T-helper 22 cell (primary cell): ENCODE results near the gene METRNL.
"Not testable (repeated sequence)": the region's sequence is repeated elsewhere in the genome, so short reads cannot be mapped to it uniquely, and the experiment has no call there.

Experiments
- DNase-seq: peaks from one replicate; pipeline ENCODE4 v3.0.0-alpha.2; 2020; ENCODE audit warnings: low read depth

METRNL gene, protein sequence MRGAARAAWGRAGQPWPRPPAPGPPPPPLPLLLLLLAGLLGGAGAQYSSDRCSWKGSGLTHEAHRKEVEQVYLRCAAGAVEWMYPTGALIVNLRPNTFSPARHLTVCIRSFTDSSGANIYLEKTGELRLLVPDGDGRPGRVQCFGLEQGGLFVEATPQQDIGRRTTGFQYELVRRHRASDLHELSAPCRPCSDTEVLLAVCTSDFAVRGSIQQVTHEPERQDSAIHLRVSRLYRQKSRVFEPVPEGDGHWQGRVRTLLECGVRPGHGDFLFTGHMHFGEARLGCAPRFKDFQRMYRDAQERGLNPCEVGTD

DNA sequence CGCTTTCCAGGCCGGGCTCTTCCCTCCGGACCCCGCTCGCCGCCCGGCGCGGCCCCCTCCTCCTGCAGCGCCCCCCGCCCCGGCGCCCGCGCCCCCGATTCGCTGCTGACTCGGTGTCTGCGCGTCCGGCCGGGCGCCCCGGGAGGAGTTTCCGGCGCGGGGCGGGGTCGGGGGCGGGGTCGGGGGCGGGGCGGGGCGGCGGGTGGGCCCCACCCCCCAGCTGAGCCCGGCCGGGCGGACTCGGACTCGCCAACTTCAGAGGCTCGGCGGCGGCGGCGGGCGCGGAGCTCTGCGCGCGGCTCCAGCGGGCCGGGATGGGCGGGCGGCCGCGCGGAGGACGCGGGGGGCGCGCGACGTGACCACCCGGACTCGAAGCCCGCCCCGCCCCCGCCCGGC lies at the start of gene METRNL:
METRNL (plus strand) TSS at position 258 of the 396 bp plus-strand sequence. CDS start 207 bp downstream, outside the sequence.
- DNase-seq = peak; percentile 32

DNA sequence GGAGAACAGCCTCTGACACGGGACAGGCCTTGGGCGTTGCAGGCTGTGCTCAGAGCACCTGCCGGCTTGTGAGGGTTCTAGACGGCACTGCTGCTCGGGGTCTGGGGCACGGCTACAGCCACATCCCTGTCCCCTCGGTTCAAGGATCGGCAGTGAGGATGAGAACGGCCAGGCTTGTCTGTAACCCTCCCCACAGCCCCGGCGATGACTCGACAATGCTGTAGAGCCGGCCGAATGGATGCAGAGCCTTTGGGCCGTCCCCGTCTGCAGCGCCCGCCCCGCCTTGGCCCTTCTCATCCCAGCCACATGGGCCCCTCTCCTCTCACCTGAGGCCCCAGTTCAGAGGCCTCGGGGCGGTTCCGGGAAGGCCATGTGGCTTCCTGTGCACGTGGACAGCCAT lies 49.0 kb upstream of the METRNL start:
- no peak for DNase-seq

DNA sequence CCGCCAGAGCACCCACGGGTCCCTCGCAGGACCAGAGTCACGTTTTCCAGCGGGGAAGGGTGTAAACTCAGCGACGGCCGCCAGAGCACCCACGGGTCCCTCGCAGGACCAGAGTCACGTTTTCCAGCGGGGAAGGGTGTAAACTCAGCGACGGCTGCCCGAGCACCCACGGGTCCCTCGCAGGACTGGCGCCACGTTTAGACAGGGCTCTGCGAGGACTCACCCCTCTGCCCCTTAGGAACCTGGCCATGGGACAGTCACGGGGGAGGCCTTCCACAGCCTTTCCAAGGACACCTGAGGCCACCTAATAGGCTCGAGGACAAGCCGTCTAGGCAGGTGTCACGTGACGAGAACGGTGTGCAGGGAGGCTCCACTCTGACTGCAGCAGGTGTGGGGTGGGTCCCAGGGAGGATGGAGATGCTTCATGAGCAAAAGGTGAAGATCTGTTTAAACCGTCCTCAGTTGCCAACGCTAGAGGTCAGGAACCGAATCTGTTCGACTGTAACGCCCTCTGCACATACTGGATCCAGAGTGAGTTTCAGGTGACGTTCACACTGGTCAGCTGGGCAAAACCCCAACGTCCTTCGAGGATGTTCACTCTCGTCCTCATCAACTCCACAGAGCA lies 48.0 kb upstream of the METRNL start:
- DNase-seq = no peak

DNA sequence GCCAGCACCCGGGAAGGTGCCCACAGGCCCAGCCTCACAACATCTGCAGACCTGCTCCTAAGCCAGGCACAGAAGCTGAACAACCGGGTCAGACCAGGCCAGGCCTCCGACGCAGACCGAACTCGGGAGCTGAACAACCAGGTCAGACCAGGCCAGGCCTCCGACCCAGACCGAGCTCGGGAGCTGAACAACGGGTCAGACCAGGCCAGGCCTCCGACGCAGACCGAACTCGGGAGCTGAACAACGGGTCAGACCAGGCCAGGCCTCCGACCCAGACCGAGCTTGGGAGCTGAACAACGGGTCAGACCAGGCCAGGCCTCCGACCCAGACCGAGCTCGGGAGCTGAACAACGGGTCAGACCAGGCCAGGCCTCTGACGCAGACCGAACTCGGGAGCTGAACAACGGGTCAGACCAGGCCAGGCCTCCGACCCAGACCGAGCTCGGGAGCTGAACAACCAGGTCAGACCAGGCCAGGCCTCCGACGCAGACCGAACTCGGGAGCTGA lies 47.4 kb upstream of the METRNL start:
- DNase-seq = not testable (repeated sequence)

DNA sequence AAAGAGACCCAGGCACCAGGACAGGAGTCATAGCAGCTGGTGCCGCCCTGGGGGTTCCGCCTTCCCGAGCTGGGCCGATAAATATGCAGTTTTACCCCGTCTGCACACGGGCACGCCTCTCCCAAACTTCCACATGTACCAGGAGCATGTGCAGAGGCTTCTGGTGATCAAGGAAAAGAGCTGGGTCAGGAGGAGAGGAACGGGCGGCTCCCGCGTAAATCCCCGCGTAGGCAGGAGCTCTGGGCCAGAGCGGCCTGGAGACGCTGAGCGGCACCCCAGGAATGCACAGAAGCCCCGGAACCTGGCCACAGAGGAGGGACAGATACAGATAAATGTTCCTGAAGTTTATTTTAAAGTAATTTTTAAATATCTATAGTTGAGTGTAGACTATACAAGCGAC lies 46.6 kb upstream of the METRNL start:
- no peak for DNase-seq

DNA sequence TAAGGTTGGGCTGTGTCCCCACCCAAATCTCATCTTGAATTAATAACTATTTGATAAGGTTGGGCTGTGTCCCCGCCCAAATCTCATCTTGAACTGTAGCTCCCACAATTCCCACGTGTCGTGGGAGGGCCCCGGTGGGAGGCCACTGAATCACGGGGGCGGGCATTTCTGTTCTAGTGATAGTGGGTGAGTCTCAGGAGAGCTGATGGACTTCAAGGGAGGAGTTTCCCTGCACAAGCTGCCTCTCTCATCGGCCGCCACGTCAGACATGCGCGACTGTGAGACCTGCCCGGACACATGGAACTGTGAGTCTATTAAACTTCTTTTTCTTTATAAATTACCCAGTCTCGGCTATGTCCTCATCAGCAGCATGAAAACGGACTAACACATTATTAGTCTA lies 44.9 kb upstream of the METRNL start:
- no peak for DNase-seq

DNA sequence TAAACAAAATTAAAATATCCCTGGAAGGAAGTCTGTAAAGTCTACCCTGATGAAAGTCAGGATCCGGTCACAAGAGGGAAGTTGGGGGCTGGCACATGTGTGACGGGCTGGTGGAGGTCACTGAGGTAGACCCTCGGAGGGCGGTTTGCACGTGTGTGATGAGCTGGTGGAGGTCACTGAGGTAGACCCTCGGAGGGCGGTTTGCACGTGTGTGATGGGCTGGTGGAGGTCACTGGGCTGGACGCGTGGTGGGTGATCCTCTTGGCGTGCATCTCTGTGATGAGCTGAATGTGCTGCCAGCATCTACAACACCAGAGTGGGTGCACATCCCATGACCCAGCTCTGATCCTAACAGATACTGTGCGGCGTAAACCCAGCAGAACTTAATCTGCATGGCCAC lies 43.7 kb upstream of the METRNL start:
- no peak for DNase-seq

DNA sequence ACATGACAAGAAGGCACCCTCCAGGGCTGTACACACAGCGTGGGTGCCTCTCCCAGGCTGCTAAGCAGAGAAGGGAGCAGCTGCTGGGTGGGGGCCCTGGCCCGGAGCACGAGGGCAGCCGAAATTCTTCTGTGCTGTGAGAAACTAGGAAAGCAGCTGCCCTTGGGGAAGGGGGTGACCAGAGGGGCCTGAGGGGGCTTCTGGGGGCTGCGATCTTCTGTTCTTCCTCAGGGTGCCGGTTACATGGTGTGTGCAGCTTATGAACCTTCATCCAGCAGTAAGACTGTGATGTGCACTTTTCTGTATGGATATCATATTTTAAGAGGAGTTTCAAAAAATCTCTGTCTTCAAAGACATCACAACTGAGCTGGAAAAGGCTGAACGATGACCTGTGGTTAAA lies 43.2 kb upstream of the METRNL start:
- DNase-seq = no peak

DNA sequence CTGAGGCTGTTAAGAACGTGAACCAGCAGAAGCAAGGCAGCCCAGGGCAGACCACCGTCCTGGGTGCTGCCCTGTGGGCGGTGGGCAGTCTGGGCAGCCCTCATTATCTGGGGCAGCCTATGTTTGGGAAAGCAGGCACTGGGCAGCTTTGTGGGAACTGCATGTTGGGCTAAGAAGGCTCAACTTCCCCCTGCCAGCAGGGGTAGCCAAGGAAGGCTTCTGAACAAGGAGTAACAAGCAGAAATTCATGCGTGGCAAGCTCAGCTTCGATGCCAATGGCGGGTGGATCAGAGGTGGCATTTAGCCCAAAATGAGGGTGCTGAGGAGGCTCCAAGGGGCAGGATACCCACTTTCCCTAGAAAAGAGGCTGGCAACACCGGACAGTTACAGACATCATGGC lies 42.7 kb upstream of the METRNL start:
- DNase-seq = no peak

DNA sequence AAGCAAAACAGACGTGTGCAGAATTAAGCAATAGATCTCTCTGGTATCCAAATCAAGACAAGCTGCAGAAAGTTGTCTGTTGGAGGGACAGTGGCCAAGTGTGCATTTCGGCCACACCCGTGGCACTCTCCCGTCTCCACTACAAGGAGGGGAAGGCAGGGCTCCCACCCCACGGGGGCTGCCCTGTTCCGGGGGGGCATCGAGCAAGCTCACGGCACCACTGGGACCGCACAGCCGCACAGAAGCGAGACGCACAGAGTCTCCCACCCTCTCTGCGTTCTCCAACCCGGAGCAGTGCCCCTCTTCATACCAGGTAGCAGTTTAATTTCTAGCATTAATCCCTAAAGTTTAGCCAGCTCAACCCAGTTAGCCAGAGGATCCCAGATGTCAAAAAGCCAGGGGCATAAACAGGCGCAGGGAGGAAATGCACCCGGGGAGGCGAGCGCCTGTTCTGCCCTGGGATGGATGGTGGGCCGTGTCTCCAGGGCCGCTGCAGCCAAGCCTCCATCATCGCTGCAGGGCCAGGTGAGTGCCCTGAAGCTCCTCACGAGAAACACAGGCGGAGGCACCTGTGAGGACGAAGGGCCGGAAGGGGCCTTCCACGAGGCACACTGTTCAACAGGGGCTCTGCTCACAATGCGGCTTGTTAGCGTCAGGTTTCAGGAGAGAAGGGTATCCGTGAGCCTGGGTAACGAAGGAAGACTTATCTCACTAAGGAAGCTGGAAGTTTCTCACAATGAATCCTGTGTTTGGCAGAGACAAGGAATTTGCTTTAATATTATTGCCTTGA lies 42.1 kb upstream of the METRNL start:
- DNase-seq = no peak

DNA sequence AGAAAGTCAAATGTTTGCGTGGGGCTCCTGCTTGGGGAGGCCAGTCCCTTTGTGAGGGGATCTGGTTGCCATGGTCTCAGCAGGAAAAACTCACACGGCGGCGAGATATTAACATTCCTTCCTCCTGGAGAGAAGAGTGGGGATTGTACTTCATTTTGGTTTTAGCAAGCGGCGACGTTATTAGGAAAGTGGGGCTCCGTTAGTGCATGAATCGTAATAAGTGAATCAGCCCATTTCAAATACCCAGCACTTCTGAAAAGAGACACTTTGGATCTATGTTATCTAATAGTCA lies 41.6 kb upstream of the METRNL start:
- no peak for DNase-seq

DNA sequence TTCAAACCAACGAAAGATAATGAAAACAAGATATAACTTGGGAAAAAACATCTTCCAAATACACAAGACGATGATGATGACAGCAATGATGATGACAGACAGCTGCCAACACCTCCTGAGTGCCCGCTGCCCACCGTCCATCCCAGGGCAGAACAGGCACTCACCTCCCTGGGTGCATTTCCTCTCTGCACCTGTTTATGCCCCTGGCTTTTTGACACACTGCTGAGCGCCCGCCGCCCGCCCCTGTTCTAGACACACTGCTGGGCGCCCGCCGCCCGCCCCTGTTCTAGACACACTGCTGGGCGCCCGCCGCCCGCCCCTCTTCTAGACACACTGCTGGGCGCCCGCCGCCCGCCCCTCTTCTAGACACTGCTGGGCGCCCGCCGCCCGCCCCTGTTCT lies 40.4 kb upstream of the METRNL start:
- DNase-seq = not testable (repeated sequence)

DNA sequence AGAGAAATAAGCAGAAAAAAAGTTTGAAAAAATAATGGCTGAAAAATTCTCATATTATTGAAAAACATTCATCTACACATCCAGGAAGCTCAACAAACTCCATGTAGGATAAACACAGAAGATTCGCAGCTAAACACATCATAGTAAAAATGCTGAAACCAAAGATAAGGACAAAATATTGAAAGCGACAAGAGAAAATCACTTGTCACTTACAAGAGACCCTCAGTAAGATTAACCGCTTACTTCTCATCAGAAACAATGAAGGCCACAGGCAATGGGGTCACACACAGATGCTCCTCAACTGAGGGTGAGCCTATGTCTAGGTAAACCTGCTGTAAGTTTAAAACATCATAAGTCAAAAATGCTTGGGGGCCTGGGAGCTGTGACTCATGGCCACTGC lies 38.1 kb upstream of the METRNL start:
- DNase-seq = no peak

DNA sequence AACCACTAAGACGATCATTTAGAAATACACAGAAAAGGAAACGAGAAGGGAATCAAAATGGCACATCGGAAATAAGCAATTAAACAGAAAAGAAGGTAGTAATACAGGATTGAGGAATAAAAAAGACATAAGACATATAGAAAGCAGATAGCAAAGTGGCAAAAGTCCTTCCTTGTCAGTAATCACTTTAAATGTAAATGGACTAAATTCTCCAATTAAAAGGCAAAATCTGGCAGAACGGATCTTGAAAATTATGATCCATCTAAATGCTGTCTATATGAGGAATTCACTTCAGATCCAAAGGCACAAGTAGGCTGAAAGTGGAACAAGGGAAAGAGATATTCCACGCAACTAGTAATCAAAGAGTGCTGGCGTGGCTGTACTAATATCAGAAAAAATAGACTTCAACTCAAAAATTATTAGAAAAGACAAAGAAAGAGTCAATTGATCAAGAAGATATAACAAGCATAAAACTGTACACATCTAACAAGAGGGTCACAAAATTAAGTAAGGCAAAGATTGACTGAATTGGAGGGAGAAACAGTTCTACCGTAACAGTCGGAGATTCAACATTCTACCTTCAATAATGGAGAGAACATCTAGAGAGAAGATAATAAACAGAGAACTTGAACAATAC lies 36.8 kb upstream of the METRNL start:
- DNase-seq = no peak

DNA sequence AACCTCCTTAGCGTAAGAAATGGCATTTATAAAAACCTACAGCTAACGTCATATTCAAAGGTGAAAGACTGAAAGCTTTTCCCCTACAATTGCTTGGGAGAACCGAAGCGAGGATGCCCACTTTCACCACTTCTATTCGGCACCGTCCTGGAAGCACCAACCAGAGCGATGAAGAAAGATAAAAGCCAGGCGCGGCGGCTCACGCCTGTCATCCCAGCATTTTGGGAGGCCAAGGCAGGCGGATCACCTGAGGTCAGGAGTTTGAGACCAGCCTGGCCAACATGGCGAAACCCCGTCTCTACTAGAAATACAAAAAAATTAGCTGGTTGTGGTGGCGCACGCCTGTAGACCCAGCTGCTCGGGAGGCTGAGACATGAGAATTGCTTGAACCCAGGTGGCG lies 34.9 kb upstream of the METRNL start:
- not testable (repeated sequence) for DNase-seq

DNA sequence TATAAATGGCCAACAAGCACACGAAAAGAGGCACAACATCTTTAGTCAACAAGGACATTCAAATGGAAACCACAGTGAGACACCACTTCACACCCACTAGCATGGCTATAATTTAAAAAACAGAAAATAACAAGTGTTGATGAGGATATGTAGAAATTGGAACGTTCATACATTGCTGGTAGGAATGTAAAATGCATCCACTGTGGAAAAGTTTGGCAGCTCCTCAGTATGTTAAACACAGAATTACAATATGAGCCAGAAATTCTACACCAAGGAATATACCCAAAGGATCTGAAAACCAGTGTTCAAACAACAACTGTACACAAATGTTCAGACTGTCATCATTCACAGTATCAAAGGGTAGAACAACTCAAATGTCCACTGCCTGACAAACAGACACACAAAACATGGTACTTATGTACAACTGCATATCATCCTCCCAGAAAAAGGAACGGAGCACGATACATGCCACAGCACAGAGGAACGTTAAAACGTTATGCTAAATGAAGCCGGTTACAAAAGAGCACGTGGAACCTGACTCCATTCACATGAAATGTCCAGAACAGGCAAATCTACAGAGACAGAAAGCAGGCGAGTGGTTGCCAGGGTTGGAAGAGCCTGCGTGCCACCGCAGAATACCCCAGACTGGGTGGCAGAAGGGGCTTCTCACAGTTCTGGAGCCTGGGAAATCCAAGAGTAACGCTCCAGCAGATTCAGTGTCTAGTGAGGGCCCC lies 32.8 kb upstream of the METRNL start:
- DNase-seq = no peak

DNA sequence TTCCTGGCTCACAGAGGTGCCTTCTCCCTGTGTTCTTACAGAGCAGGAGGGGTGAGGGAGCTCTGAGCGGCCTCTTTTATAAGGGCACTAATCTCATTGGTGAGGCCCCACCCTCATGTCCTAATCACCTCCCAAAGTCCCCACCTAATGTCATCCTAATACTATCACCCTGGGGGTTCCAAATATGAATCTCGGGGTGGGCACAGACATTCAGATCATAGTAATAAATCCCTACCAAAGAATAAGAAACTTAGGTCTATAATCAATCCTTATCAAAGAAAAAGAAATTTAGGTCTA lies 32.3 kb upstream of the METRNL start:
- DNase-seq = no peak

DNA sequence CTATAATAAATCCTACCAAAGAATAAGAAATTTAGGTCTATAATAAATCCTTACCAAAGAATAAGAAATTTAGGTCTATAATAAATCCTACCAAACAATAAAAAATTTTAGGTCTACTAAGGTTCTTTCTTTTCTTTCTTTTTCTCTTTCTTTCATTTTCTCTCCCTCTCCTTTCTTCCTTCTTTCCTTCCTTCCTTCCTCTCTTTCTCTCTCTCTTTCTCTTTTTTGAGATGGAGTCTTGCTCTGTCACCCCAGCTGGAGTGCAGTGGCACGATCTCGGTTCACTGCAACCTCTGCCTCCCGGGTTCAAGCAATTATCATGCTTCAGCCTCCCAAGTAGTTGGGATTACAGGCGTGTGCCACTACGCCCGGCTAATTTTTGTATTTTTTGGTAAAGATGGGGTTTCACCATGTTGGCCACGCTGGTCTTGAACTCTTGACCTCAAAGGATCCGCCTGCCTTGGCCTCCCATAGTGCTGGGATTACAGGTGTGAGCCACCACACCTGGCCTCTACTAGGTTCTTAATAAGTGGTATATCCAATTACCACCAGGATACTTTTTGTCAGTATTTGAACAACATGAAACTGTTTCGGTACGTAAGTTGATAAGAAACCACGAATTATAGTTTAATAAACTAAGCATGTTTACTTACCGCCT lies 31.5 kb upstream of the METRNL start:
- not testable (repeated sequence) for DNase-seq

DNA sequence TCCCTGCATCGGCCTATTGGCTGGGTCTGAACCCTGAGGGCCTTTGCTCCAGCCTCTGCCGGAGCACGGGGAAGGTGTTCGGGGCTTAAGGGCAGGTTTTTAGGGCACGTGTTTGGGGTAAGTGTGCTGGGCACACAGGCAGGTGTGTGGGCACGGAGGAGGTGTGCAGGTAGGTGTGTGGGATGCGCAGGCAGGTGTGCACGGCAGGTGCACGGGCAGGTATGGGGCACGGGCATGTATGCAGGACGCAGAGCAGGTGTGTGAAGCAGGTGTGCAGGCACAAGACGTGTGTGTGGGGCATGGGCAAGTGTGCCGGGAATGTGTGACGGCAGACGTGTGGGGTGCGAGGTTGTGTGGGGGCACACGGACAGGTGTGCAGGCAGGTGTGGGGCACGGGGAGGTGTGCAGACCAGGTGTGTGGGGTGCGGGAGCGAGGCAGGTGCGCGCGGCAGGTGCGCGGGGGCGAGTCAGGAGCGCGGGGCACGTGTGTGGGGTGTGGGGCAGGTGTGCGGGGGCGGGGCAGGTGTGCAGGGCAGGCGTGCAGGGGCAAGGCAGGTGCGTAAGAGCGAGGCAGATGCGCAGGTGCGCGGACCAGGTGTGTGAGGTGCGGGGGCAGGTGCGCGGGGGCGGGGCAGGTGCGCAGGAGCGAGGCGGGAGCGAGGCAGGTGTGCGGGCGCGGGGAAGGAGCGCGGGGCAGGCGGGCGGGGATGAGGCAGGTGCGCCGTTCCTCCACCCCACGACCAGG lies 28.6 kb upstream of the METRNL start:
- DNase-seq = no peak

DNA sequence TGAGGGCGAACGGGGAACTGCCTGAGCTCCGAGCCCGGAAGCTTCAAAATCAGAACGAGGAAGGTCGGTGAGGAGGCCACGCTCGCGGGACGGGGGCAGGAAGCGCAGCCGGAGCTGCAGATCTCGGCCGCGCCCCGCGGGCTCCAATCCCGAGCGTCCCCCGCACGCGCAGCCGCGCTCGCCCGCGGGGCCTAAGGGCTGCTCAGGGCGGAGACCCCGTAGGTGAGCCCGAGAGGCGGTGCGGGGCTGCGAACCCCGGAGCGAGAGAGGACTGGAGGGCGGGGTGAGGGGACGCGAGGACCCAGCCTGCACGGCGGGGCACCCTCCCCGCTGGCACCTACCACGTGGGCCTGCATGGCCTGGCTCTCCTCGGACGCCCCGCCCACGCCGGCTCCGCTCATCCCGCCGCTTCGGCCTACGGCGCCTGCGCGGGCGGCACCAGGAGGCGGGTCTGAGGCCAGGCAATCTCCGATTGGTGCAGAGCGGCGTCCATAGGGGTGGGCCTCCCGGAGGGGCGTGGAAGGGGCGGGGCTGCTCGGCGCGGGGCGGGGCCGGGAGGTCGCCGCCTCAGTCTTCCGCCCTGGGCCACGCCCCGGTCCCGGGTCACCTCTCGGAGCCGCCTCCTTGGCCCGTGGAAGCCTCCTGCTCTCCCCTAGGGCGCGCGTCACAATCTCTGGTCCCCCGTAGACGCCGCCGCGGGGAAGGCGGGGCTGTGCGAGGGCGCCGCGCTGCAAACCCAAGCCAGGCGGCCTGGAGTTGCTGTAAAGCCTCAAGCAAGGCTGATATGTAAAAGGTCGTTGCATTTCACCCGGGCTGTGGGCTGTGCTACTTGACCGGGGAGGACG lies 27.8 kb upstream of the METRNL start:
- DNase-seq = peak; percentile 96
